Kidney glomerular epithelial cell (primary cell): Measurements from ENCODE around the gene C16orf86.
A peak's percentile ranks its signal among the peaks of the same experiment; 100 is the strongest.

ENCODE experiments used
- DNase-seq: peaks from one replicate; lab custom pipeline; 2025; lab: John Stamatoyannopoulos, UW

C16orf86 gene

DNA sequence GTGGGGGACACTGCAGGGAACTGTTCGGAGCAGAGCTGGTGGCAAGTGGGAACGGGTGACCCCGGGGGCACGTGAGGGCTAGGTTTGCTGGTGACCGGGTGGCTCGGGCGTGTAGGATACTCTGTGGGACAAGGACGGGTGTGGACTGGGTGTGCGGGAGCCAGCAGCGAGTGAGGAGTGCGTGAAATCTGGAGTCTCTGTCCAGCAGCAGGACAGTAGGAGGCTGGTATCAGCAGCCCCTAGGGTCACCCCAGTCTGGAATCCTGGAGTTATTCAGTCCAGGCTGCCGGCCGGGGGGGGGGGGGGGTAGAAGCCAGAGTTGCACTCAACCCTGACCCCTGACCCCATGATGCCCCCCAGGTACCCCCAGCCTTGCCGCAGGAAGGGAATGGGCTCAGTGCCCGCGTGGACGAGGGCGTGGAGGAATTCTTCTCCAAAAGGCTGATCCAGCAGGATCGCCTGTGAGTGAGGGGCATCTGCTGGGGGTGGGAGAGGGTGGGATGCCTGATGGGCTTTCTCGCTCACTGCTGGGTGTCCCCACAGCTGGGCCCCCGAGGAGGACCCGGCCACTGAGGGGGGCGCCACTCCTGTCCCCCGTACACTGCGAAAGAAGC, 12.7 kb upstream of the C16orf86 start:
- no peak for DNase-seq

- no peak for DNase-seq
Measured at GRCh38 chr16:67654403-67654911, 12.2 kb upstream of the C16orf86 start.

GRCh38 chr16:67655363-67655762, 11.3 kb upstream of the C16orf86 start:
- no peak for DNase-seq

DNA sequence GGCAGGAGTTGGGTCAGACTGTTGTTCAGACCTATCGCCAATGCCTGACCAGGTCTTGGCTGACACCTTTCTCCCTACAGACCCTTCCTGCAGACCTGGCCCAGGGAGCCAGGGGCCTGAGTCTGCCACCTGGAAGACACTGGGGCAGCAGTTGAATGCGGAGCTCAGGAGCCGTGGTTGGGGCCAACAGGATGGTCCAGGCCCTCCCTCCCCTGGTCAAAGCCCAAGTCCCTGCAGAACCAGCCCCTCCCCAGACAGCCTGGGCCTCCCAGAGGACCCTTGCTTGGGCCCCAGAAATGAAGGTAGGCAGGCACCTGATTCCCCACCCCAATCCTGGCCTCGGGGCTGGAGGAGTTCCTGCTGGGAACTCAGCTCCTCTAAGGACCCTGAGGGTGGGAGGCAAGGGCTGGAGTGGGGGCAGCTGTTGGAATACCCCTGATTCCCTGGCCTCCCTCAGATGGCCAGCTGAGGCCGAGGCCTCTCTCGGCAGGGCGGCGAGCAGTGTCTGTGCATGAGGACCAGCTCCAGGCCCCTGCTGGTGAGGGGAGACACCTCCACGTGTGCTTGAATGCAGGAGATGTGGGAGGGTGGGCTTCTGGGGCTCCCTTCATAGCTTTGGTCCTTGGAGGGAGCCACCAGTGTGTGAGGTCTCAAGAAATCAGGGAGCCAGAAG, 10.1 kb upstream of the C16orf86 start:
- DNase-seq = no peak

DNA sequence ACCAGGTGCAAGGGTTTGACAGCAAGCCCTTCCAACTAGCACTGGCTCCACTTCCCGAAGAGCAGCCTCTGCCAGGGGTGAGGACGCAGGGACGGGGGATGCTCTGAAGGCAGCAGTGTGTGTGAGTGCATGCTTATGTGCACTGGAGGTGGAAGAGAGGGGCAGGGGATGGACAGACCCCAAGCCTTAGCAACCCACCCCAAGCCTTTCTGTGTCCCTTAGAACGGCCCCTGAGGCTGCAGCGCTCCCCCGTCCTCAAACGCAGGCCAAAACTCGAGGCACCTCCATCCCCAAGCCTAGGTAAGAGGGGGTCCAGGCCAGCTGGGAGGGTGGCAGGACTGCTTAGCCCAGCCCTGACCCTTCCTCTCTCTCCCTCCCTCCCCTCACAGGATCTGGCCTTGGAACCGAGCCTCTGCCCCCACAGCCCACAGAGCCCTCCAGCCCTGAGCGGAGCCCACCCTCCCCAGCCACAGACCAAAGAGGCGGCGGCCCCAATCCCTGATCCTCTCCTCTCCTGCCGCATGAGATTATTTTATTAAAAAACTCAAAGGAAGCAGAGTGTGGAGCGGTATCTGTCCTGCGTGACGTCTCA, 9.5 kb upstream of the C16orf86 start:
- DNase-seq = no peak

GRCh38 chr16:67657751-67658518, 8.7 kb upstream of the C16orf86 start:
- DNase-seq = no peak

GRCh38 chr16:67658849-67659674, 7.6 kb upstream of the C16orf86 start:
- DNase-seq = no peak

DNA sequence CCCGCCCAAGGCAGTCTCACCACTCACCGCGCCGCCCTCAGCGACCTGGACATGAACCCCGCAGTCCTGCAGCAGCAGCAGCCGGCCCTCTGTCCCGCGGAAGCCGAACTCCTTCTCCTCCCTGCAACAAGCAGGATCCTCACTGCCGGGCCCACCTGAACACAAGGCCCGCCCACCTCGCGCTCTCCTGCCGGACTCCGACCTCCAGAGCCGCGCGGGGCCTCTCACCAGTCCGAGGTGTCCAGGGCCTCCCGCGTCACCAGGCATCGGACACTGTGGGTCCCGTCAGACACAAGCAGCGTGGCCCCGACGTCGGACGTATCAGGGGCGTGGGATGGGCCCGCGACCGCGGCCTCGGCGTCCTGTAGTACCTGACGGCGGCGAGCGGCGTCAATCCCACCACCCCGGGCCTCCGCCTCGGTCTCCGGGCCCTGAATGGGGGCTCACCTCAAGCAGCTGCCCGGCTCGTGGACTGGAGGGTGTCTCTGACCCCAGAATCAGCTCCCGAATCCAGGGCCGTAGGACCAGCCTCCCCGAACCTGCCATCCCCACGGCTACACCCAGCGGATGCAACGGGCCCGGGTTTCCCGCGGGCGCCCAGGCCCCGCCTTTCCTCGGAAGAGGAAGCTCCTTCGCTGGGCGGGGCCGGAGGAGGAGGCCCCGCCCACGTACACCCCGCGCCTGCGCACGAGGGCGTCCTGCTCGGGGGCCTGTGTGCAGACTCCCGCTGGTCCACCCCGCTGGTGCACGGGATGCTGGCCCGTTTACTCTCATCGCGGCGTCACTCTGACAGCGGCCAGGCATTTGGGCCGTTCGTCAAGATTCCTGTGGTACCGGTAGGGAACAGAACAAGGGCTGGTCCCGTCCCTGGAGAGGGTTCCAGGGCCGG, 6.7 kb upstream of the C16orf86 start, which contains the start of gene ACD:
ACD (minus strand) TSS at position 586 of the 889 bp plus-strand sequence; CDS start at position 546, 40 bp downstream.
- peak; percentile 75 for DNase-seq

- DNase-seq = peak; percentile 81
Measured at GRCh38 chr16:67660564-67661028, 6.0 kb upstream of the C16orf86 start, which contains the start of gene PARD6A. Gene PARD6A, plus strand, starts transcription at chr16:67660960. Its CDS starts 79 bp downstream, at chr16:67661039.

DNA sequence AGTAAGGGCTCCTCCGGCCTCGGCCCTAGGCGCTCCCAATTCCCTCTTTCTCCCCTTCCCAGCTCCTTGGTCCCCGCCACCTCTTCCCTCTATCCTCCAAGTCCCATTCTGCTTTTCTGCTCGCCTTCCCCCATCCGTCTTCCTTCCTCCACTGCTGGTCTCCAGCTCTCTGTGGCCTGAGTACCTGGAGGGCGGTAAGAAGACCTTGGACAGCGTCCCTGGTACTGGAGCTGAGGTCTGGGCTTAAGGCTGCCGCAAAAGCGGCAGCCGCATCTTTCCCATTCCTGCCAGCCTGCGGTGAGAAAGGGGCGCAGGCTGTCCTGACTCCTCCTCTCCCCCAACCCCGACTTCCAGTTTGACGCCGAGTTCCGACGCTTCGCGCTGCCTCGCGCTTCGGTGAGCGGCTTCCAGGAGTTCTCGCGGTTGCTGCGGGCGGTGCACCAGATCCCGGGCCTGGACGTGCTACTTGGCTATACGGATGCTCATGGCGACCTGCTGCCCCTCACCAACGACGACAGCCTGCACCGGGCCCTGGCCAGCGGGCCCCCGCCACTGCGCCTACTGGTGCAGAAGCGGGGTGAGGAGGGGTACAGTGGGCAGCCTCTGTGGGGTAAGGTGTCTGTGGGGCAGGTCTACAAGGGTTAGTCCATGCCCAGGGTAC, 5.4 kb upstream of the C16orf86 start:
- DNase-seq = peak; percentile 37

DNA sequence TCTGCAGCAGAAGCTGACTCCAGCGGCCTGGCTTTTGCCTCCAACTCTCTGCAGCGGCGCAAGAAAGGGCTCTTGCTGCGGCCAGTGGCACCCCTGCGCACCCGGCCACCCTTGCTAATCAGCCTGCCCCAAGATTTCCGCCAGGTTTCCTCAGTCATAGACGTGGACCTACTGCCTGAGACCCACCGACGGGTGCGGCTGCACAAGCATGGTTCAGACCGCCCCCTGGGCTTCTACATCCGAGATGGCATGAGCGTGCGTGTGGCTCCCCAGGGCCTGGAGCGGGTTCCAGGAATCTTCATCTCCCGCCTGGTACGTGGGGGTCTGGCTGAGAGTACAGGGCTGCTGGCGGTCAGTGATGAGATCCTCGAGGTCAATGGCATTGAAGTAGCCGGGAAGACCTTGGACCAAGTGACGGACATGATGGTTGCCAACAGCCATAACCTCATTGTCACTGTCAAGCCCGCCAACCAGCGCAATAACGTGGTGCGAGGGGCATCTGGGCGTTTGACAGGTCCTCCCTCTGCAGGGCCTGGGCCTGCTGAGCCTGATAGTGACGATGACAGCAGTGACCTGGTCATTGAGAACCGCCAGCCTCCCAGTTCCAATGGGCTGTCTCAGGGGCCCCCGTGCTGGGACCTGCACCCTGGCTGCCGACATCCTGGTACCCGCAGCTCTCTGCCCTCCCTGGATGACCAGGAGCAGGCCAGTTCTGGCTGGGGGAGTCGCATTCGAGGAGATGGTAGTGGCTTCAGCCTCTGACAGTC, 4.5 kb upstream of the C16orf86 start:
- no peak for DNase-seq

GRCh38 chr16:67662653-67663010, 4.0 kb upstream of the C16orf86 start:
- DNase-seq = no peak

GRCh38 chr16:67663151-67663876, 3.3 kb upstream of the C16orf86 start:
- no peak for DNase-seq

DNA sequence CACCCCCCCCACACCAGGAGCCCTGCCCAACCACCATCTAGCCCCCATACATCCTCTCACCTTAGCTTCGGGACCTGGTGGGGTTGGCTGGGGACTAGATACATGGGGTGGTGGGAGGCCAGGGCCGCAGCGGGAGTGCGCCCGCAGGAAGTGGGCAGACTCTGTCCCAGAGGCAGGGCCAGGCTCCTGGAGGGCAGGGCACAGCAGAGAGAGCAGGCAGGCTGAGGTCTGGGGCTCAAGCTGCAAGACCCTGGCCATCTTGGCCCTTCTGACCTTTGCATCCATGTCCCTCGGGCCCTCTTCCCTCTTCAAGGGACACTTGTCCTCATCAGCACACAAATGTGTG, 2.8 kb upstream of the C16orf86 start:
- DNase-seq = no peak

GRCh38 chr16:67664258-67664657, 2.4 kb upstream of the C16orf86 start:
- DNase-seq = no peak

- DNase-seq = no peak
Measured at GRCh38 chr16:67664871-67665270, 1.7 kb upstream of the C16orf86 start.

DNA sequence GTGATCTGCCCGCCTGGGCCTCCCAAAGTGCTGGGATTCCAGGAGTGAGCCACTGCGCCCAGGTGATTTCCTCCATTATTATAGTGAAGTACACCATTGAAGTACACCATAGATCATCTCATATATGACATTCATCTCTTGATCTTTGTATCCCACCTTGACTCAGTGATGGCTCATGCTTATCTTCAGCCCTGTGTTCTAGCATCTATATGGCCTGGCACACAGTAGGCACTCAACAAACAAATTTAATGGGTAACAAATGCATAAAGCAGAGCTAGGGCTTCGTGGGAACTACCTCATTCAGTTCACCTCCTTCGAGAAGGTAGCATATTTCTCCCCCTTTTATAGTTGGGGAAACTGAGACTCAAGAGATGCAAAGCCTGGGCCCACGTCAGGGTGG, 1.0 kb upstream of the C16orf86 start:
- no peak for DNase-seq

DNA sequence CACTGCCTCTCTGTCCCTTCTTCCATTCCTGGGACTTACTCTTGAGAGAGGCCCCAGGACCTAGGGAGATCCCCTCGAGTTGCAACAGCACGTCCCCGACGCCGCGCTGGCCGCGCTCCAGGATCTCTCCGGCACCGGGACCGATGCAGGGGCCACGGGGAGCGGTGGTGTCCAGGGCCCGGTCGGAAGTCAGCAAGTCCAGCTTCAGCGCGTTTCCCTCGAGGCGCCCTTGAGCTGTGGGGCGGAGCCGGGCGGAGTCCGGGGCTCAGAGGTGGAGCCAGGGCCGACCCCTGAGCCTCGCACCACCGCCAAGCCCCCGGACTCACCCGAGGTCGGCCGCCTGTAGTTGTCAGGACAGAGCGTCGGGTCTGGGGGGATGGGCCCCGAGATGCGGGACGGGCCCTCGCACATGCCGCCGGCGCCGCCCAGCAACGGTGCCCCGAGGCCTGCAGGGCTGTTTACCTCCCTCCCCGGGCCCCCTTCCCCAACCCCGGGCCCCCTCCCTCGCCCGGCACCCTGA, 522 bp upstream of the C16orf86 start:
- DNase-seq = no peak
